ENCODE results near the gene KLRF1. TPM values are rescaled to one million over a fixed set of nuclear protein-coding genes. Genes with fewer than 3 reads are reported as not detected.

The KLRF1 gene
- total RNA-seq, 1 experiment from 2014 or later, result 1.1 TPM

- no peaks in the 10 kb centered on the region for H3K27me3 ChIP-seq (ENCODE audit: control insufficient read depth, insufficient read depth, low read length)
- no peak overlapping the region for H3K27ac ChIP-seq (ENCODE audit: low read length)
- intact Hi-C loops (cut with micrococcal nuclease; ENCODE audit: unreplicated experiment), result no loop called here
- no peaks in the 10 kb centered on the region for H3K4me1 ChIP-seq (ENCODE audit: control insufficient read depth, insufficient read depth, low read length)
- H3K4me3 ChIP-seq (ENCODE audit: low read depth in 2 of 2, low read length in 2 of 2), result no peak overlapping the region
- no peaks in the 10 kb centered on the region for H3K9me3 ChIP-seq (ENCODE audit: control insufficient read depth, insufficient read depth, low read depth, low read length)
- TF ChIP-seq POLR2AphosphoS5 (IDR thresholded peaks at IDR 0.05; ENCODE audit: low read depth, low read length), result no peak
- no peak for TF ChIP-seq CTCF (IDR thresholded peaks at IDR 0.05)
- no peak for TF ChIP-seq SIN3A (IDR thresholded peaks at IDR 0.05; ENCODE audit: borderline replicate concordance, insufficient read depth, low read depth, low read length)
- no peak for TF ChIP-seq REST (IDR thresholded peaks at IDR 0.05; ENCODE audit: insufficient read depth in 1 of 2, low read depth in 2 of 2, low read length in 1 of 2)
- TF ChIP-seq TCF7L2 (IDR thresholded peaks at IDR 0.05; ENCODE audit: low read depth, low read length), result no peak
- ChIA-PET CTCF (no interaction called here), POLR2A (no interaction called here)
- in situ Hi-C loops (cut with HindIII; ENCODE audit: low pct_unique_long_range_greater_than_20kb, low sequenced_read_pairs), result no loop called here
- no TSS peak for BruUV-seq (replicated peaks)
- H3K36me3 ChIP-seq (ENCODE audit: control insufficient read depth, insufficient read depth, low read length), result no peaks in the 10 kb centered on the region
- ATAC-seq (no peak), DNase-seq (ENCODE audit: low read depth, low spot score) (no peak)
Observed at GRCh38 chr12:9820281-9820930, 6.9 kb upstream of the KLRF1 start.

- H3K4me3 ChIP-seq (ENCODE audit: low read depth in 2 of 2, low read length in 2 of 2), result no peak overlapping the region
- TF ChIP-seq SIN3A (IDR thresholded peaks at IDR 0.05; ENCODE audit: borderline replicate concordance, insufficient read depth, low read depth, low read length) (no peak), REST (IDR thresholded peaks at IDR 0.05; ENCODE audit: insufficient read depth in 1 of 2, low read depth in 2 of 2, low read length in 1 of 2) (no peak), POLR2AphosphoS5 (IDR thresholded peaks at IDR 0.05; ENCODE audit: low read depth, low read length) (no peak), TCF7L2 (IDR thresholded peaks at IDR 0.05; ENCODE audit: low read depth, low read length) (no peak), CTCF (IDR thresholded peaks at IDR 0.05) (no peak)
- in situ Hi-C loops (cut with HindIII; ENCODE audit: low pct_unique_long_range_greater_than_20kb, low sequenced_read_pairs) (no loop called here), intact Hi-C loops (cut with micrococcal nuclease; ENCODE audit: unreplicated experiment) (no loop called here)
- ChIA-PET POLR2A (no interaction called here), CTCF (no interaction called here)
- ATAC-seq (no peak), DNase-seq (ENCODE audit: low read depth, low spot score) (no peak)
- no peak overlapping the region for H3K27ac ChIP-seq (ENCODE audit: low read length)
- no peaks in the 10 kb centered on the region for H3K9me3 ChIP-seq (ENCODE audit: control insufficient read depth, insufficient read depth, low read depth, low read length)
- H3K27me3 ChIP-seq (ENCODE audit: control insufficient read depth, insufficient read depth, low read length), result no peaks in the 10 kb centered on the region
- no TSS peak for BruUV-seq (replicated peaks)
- H3K4me1 ChIP-seq (ENCODE audit: control insufficient read depth, insufficient read depth, low read length), result no peaks in the 10 kb centered on the region
- H3K36me3 ChIP-seq (ENCODE audit: control insufficient read depth, insufficient read depth, low read length), result no peaks in the 10 kb centered on the region
Observed at GRCh38 chr12:9829483-9829882, 2.2 kb downstream of the KLRF1 start.
